Stimulated activated CD4-positive, alpha-beta T cell treated with anti-CD3 and anti-CD28 coated beads, Interleukin-4, amount 100 ng/mL, for 24 hours (primary cell): ENCODE results near the gene HORMAD2.

Experiments
- DNase-seq: peaks from one replicate; pipeline ENCODE4 v3.0.0-alpha.2; 2020

Gene HORMAD2

GRCh38 chr22:30114361-30114760 is 34.1 kb downstream of the HORMAD2 start:
- no peak for DNase-seq

- no peak for DNase-seq
Measured at GRCh38 chr22:30115705-30116104, 35.4 kb downstream of the HORMAD2 start.

GRCh38 chr22:30116362-30117117 is 36.3 kb downstream of the HORMAD2 start:
- DNase-seq: no peak

- no peak for DNase-seq
Measured at GRCh38 chr22:30117256-30117655, 37.0 kb downstream of the HORMAD2 start.

GRCh38 chr22:30118291-30118690 is 38.0 kb downstream of the HORMAD2 start:
- DNase-seq: no peak

GRCh38 chr22:30121960-30122359 is 41.7 kb downstream of the HORMAD2 start:
- DNase-seq: no peak

- DNase-seq: no peak
Measured at GRCh38 chr22:30123463-30123862, 43.2 kb downstream of the HORMAD2 start.

GRCh38 chr22:30127749-30128166 is 47.5 kb downstream of the HORMAD2 start:
- DNase-seq: no peak

- DNase-seq: no peak
Measured at GRCh38 chr22:30128511-30128910, 48.2 kb downstream of the HORMAD2 start.

- DNase-seq: no peak
Measured at GRCh38 chr22:30129636-30130035, 49.4 kb downstream of the HORMAD2 start.

GRCh38 chr22:30132290-30132996 is 52.2 kb downstream of the HORMAD2 start:
- no peak for DNase-seq

- DNase-seq: no peak
Measured at GRCh38 chr22:30140414-30140813, 60.1 kb downstream of the HORMAD2 start.

- no peak for DNase-seq
Measured at GRCh38 chr22:30143265-30143664, 63.0 kb downstream of the HORMAD2 start.

- no peak for DNase-seq
Measured at GRCh38 chr22:30144391-30144790, 64.1 kb downstream of the HORMAD2 start.

GRCh38 chr22:30150212-30150611 is 69.9 kb downstream of the HORMAD2 start:
- no peak for DNase-seq

- no peak for DNase-seq
Measured at GRCh38 chr22:30158277-30158676, 78.0 kb downstream of the HORMAD2 start.

- peak; percentile 12 for DNase-seq
Measured at GRCh38 chr22:30158744-30159500, 78.7 kb downstream of the HORMAD2 start.

GRCh38 chr22:30159561-30160353 is 79.5 kb downstream of the HORMAD2 start:
- DNase-seq: no peak

- DNase-seq: no peak
Measured at GRCh38 chr22:30161051-30161469, 80.8 kb downstream of the HORMAD2 start.

GRCh38 chr22:30167296-30167695 is 87.0 kb downstream of the HORMAD2 start:
- no peak for DNase-seq

GRCh38 chr22:30167734-30168133 is 87.5 kb downstream of the HORMAD2 start:
- DNase-seq: no peak

GRCh38 chr22:30169002-30169401 is 88.7 kb downstream of the HORMAD2 start:
- no peak for DNase-seq

GRCh38 chr22:30170129-30170528 is 89.9 kb downstream of the HORMAD2 start:
- DNase-seq: no peak
